HFF-Myc (cell line): Measurements from ENCODE around the gene TTC4.
"Not testable (repeated sequence)": the region's sequence is repeated elsewhere in the genome, so short reads cannot be mapped to it uniquely, and the experiment has no call there.

ENCODE experiments used
- DNase-seq: peaks from one replicate; pipeline ENCODE4 v3.0.0-alpha.2; 2011; ENCODE audit warnings: low read depth; ENCODE audit errors: extremely low read depth
- H3K4me3 ChIP-seq: replicated peaks from 2 replicates; pipeline ENCODE4 v1.5.1; 2011; ENCODE audit warnings: low read depth, mild to moderate bottlenecking, control low read depth, low read length
- CTCF ChIP-seq: IDR thresholded peaks from 2 replicates; pipeline ENCODE4 v1.5.1; 2012; ENCODE audit warnings: mild to moderate bottlenecking, low read depth, low read length, control low read depth; ENCODE audit errors: missing control alignments

The TTC4 gene

DNA sequence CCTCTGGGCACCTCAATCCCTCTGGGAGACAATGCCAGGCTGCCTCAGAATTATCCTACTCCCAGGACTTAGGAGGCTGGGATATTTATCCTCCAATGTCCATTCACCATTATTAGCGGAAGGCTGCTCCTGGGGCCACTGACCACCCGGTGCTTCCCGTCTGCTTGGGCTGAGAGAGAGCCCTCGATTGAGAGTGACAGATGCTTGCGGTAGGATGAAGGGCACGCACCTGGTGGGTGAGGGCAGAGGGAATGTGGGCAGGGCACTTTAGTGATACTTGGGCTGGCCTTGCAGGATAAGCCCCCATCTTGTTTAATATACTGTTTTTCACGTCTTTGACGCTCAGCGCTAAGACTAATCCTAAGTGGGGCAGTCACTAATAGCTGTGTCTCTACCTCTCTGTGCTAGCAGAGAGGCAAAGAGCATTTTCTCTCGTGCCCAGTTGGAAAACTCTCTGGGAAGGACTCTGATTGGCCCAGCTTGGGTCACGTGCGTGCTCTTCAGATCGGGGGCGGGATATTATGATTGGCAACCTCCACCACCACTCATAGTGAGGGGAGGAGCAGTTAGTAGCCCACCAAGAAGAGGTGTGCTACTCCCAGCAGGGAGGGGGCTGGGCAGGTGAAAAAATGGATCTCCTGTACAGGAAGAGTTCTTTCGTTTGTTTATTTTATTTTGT, 59.3 kb downstream of the TTC4 start:
- no peak for TF ChIP-seq CTCF
- no peak overlapping the region for H3K4me3 ChIP-seq
- no peak for DNase-seq

- not testable (repeated sequence) for DNase-seq, H3K4me3 ChIP-seq
These were observed 60.4 kb downstream of the TTC4 start for GRCh38 chr1:54775828-54776721.

- DNase-seq = no peak
- no peak overlapping the region for H3K4me3 ChIP-seq
- TF ChIP-seq CTCF = no peak
These were observed 61.4 kb downstream of the TTC4 start for GRCh38 chr1:54777011-54777410.

DNA sequence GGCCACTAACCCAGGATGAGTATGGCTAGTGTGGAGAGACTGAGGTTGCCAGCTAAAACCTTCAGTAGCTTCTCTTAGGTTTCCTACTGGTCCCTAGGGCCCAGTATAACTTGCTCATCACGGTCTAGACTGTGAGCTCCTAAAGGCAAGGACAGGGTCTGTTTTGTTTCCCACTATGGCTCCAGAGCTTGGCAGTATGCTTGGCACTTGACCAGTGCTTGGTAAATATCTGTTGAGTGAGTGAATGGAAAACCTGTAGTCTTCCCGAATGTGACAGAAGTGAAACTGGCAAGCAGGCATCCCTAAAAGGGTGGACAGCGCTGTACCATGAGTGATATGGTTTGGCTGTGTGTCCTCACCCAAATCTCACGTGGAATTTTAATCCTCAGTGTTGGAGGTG, 61.8 kb downstream of the TTC4 start:
- TF ChIP-seq CTCF = no peak

GRCh38 chr1:54781023-54781723, 65.5 kb downstream of the TTC4 start:
- no peak overlapping the region for H3K4me3 ChIP-seq
- DNase-seq = no peak

More for the DNA sequence above, 61.8 kb downstream of the TTC4 start:
- no peak for DNase-seq
- no peak overlapping the region for H3K4me3 ChIP-seq

DNA sequence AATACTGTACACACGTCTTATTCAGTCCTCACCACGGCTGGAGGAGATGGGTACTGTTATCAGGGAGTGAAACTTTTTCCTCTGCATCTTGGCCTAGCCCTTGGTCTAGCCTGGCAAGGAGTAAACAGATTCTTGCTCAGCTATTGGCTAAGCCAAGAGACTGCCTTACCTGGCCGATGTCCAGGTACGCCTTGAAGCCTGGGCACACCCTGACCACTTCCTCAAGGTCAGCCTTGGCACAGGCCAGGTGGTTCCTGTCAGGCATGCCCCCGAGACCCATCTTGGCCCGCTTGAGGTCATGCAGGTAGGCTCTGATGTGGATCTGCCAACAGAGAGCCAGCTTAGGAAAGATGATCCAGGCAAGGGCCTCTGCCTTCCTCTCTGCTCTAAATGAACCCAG, 66.5 kb downstream of the TTC4 start:
- DNase-seq = no peak
- no peak for TF ChIP-seq CTCF
- H3K4me3 ChIP-seq = no peak overlapping the region

More at GRCh38 chr1:54781023-54781723, 65.5 kb downstream of the TTC4 start:
- TF ChIP-seq CTCF = no peak

GRCh38 chr1:54782588-54782987, 66.9 kb downstream of the TTC4 start:
- H3K4me3 ChIP-seq = no peak overlapping the region
- DNase-seq = no peak
- no peak for TF ChIP-seq CTCF
